HG03045 (cell line): ENCODE data around the gene NFAM1.

Source experiments
- ATAC-seq: cut with Tn5 transposase; IDR thresholded peaks from one replicate; pipeline ENCODE4 v1.9.1; 2021; ENCODE audit warnings: mild to moderate bottlenecking, moderate library complexity; ENCODE audit not compliant: unreplicated experiment

Gene NFAM1

GRCh38 chr22:42337356-42337755 lies 94.8 kb downstream of the NFAM1 start:
- no peak for ATAC-seq

- no peak for ATAC-seq
Observed at GRCh38 chr22:42336527-42337227, 95.5 kb downstream of the NFAM1 start.

GRCh38 chr22:42335839-42336378 lies 96.3 kb downstream of the NFAM1 start:
- no peak for ATAC-seq

DNA sequence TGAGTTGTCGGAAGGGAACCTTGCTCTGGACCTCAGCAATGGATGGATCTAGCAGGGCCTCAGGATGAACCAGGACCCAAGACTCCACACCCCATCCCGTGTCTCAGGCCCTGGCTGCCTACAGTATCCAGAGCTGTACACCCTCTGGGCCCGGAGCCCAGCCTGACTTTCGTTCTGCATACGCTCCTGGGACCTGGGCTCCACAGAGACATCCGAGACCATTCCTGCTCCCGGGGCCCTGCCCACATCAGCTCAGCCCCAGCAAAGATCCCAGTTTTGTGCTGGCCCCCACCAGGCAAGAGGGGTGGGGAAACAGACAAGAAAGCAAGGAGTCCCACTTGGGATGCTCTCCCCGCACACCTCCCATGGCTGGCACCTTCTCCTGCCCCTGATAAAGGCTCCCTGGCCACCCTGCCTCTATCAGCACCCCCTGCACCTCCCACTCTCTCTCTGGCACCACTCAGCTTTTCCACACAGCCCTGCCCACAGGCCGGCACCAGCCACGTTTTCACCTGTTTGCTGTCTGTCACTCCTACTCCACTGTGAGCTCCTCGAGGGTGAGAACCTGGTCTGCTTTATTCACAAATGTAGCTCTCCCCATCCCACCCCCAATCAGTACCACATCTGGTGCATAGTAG lies 97.2 kb downstream of the NFAM1 start:
- no peak for ATAC-seq

GRCh38 chr22:42333544-42333943 lies 98.7 kb downstream of the NFAM1 start:
- no peak for ATAC-seq

- ATAC-seq = no peak
Observed at GRCh38 chr22:42332089-42332488, 100.1 kb downstream of the NFAM1 start.

GRCh38 chr22:42331014-42331413 lies 101.2 kb downstream of the NFAM1 start:
- no peak for ATAC-seq
